Left hindlimb (tissue), 1 donor: ENCODE data around the gene MAOB.
"Not testable (repeated sequence)": the region's sequence is repeated elsewhere in the genome, so short reads cannot be mapped to it uniquely, and the experiment has no call there.

Experiments
- DNase-seq: peaks from one replicate; pipeline ENCODE4 v3.0.0-alpha.2; 2018

Gene MAOB

DNA sequence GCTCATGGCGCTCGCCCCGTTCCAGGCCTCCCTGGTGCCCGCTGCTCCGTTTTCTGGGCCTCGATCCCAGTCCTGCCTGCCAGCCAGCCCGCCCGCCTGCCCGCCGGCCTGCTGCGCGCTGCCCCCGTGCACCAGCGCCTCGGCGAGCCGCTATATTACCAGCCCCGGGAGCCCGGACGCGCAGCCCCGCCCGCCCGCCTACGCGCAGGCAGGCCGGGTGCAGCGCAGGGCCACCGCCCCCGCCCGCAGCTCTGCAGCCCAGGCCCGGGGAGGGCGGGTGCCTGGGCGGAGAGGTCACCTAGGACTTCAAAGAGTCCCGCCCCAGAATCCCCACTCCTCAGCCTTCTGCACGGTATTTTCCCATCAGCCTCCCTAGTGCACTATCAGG, at the start of gene MAOB:
Gene MAOB, minus strand, starts transcription at position 157 of the 388 bp plus-strand sequence. Its CDS starts 151 bp downstream, at position 6.
- peak; percentile 44 for DNase-seq

DNA sequence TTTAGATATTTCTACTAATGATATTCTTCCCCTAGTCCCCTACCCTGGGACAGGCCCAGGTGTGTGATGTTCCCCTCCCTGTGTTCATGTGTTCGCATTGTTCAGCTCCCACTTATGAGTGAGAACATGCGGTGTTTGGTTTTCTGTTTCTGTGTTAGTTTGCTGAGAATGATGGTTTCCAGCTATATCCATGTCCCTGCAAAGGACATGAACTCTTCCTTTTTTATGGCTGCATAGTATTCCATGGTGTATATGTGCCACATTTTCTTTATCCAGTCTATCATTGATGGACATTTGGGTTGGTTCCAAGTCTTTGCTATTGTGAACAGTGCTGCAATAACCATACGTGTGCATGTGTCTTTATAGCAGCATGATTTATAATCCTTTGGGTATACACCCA, 39.8 kb upstream of the MAOB start:
- not testable (repeated sequence) for DNase-seq

DNA sequence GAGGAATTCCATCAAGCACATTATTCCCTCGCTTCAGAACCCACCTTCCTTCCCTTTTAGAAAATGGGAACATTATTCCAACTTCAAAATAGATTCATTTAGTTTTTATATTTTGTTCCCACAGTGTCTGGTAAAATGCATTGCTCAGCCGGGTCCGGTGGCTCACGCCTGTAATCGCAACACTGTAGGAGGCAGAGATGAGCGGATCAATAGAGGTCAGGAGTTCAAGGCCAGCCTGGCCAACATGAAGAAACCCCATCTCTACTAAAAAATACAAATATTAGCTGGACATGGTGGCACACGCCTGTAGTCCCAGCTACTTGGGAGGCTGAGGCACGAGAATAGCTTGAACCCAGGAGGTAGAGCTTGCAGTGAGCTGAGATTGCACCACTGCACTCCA, 28.5 kb upstream of the MAOB start:
- DNase-seq, result not testable (repeated sequence)

DNA sequence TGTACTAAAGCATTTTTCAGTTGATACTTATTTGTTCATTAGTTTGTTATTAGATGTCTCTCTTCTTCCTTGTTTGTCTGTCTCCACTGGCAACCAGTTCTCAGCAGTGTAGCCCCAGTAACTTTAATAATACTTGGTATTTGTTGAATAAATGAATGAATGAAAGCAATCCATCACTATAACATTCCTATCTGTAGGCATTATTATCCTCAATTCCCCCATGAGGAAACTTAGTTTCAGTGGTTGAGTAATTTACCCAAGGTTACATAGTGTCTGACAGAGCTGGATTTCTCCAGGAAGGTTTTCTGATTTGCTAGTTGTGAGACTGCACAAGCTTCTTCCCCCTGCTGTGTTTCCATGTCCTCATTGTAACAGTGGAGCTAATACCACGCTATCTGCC, 27.8 kb upstream of the MAOB start:
- no peak for DNase-seq

DNA sequence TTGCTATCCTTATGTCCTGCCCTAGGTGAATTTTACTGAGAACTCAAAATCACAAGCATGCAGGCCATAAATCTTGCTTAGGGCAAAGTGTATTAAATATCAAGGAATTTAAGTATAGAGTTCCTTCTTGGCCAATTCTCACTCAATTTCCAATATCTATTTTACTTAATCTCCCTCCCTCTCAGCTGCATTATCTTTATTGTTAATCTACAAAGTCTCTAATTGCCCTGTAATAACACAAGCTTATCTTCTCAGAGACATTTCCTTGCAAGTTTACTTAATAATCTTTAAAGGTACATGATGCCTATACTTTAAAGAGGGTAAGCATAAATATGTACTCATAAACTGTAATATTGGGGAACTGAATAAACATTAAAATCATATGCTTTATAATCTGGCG, 26.9 kb upstream of the MAOB start:
- DNase-seq, result no peak

DNA sequence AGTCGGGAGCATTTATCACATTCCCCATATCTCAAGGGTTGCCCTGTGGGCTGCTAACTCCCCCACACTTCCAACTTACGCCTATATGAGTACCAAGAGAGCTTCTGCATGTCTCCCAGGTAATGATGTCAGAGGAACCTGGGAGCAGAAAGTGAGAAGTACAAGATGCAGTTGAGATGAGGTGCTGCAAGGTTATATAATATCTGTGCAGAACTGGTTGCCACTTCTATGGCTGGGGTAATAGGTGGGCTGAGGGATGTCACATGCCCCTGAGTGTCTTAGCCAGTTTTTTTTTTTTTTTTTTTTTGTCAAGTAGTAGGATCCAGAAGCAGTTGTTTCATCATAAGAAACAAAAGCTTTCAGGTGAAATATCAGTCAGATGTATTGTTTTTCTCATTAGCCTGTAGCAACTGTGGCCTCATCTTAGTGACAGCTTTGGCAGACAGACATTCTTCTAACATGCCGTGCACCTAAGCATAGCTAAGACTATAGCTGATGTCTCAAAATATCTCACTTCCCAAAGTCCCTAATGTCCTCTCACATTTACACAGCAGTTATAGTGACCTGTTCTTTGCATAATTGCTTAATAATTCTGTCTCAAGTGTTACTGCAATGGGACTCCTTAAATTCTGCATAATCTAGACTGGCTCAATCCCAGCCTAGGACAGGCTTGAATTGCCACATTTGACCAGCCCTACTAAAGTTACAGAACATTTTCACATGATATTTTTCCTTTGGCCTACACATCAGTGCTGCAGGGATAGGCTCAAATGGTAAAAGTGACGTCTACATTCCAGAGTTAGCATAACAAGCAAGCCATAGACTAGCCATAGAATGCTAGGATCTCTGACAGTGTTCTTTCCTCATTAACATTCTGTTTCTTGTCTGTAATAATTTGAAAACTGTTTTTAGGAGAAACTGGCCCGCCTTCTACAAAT, 17.9 kb upstream of the MAOB start:
- no peak for DNase-seq

DNA sequence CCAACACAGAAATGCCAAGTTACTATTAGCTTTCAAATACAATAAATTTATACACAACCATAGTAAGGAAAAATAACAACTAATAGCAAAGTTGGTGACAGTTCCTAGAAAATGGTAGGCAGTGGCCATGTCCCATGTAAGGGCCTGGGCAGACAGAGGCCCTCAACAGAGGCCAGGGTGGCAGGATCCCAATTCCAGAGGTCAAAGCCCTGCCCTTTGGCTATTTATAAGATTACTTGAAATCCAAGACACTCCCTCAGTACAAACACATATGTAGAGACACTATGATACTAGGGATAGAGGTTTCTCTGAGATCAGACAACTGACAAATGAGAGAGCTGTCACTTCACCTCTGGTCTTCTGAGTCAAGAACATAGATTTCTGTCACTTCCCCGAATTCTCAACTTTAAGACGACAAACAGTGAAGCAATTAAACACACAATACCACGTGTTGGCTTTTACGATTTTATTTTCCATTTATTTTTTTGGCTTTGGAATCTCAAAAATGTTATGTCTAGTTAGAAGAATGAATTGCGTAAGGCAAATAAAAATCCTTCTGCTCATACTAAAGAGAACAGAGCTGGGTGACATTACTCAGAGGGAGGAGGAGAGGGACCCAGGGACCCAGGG, 16.3 kb upstream of the MAOB start:
- DNase-seq, result no peak

DNA sequence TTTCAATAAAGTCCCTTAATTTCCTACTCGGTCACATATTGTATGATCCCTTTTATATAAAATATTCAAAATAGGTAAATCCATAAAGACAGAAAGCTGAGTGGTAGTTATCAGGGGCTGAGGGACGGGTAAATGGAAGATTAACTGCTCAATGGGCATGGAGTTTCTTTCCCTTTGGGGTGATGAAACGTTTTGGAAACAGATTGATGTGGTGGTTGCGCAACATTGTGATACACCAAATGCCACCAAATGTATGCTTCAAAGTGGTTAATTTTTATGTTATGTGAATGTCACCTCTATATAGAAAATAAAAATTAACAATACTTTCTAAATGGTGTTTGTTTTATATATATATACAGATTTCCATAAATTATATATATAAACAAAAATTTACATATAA, 15.0 kb upstream of the MAOB start:
- DNase-seq, result no peak

DNA sequence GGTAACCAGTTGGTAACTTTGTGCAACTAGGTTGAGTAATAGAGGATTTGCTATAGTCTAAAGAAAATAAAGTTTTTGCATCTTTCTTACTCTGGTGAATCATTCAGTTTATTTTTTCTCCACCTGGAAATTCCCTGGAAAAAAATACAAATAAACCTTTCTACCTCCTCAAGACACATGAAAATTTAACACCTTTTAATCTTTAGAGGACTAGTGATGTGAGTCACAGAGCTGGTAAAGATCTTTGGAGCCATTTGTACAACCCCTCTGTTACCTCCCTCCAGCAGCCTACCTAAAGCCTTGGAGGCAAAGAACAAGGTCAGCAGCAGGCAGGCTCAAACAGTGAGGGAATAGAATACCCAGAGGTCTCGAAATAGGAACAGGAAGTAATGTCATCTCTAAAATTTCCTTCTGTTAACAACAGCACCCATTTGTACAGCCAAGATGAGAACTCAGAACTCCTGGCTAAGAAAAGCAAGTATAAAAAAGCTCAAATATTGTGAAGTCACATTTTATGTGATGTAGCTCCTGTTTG, 10.2 kb upstream of the MAOB start:
- DNase-seq, result no peak

DNA sequence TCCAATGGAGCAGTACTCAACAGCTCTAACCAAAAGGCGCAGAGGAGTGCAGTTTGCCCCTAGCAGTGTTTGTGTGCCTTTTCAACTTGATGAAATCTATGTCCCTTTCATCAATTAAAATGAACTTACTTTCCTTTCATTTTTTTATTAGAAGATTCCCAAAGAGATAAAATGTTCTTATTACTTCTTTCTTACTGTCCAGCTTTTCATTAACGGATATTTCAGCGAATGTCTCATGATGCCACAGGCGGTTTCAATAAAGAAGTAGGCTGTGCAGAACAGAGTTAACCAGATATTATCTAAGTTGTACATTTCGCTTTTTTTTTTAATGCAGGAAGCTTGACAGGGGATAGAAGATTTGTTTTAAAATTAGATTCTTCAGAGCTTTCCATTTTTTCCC, 3.4 kb upstream of the MAOB start:
- no peak for DNase-seq

DNA sequence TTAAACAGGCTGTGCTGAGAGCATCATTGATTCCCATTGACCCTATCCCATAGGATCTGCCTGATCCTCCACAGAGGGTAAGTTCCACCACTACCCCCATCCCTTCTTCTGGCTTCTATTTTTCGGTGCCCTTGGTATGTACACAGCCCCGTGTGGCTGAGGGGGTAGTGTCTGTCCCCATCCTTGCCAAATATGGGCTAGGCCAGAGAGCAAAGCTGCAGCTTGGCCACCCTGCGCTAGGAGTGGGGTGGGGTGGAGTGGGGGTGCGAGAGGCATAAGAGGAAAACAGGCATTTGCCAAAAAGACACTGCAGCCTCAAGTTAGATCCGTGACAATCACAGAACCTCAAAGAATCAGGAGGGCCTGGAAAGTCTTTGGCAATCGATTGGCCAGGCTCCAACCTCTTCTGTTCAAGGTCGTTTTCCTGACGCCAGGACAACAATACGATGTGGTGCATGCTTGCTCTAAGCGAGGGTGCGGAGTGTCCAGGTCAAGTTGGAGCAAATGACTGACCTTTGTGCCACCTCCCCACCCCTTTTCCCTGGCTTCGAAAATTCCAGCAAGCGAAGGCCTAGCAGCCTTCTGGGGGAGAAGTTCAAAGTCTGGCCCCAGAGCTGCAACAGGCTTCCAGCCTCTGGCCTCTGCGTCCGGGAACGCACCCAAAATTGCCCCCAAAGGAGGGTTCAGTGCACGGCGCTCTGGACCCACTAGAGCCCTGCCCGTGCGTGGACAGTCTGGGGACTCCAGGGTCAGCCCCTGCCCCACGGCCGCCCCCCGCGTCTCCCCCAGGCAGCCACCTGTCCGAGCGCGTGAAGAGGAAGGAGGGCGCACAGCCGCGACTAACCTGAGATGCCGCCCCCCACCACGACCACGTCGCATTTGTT, 598 bp downstream of the MAOB start:
- no peak for DNase-seq

DNA sequence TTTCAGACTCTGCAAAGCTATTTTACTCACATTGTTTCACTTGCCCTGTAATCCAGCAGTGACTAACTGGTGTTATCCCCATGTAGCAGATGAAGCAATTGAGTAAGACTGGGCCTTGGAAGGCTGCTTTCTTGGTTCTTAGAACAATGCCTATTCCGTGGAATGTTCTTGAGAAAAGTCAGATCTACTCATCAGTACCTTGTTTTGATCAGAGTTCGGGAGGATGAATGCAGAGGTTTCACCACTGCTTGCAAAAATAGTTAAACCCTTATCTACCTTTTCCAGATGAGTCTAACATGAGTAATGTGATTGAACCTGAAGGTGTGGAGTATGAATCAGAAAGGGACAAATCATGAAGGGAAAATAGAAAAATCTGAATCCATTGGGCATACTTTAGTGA, 1.8 kb downstream of the MAOB start:
- no peak for DNase-seq

DNA sequence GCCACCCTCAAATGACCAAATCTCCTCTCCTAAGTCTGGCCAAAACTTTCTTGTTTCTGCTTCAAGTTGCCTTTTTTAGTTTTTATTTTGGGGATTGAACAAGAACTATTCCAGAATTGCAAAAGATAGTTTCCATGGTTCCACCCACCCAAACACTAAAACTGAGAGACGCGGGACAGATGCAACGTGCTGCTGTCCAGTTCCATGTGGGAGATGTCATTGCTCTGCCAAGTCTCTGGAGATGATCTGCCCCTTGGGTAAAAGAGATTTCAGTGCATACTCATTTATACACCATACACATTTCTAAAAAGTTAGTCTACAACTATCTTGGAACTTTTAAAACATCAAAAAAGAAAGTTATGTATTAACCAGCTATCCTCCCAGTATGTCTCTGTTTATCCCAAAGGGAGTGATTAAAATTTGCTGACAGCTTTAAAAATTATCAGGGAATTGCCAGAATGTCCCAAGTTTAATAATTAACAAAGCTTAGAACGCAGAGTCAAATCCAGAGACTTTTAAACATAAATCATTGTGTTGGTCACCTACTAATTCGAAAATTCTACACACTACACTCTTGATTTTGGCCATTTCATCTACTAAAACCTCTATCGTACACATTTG, 3.2 kb downstream of the MAOB start:
- no peak for DNase-seq

DNA sequence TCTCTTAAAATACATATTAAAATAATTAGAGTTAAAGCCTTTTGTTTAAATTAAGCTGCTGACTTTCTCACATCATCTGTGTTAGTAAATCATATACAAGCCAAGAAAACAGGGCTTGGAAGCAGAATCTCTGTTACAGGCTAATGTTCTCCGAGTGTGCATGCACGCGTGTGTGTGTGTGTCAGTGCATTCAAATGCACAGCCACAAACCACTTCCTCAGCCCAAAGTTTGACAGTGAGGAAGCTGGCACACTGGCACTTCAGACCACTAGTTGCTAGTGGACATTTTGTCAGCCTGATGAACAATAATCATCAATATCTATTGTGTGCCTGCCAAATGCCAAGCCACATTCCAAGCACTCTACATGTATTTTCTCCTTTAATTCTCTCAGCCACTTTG, 5.6 kb downstream of the MAOB start:
- DNase-seq, result no peak

DNA sequence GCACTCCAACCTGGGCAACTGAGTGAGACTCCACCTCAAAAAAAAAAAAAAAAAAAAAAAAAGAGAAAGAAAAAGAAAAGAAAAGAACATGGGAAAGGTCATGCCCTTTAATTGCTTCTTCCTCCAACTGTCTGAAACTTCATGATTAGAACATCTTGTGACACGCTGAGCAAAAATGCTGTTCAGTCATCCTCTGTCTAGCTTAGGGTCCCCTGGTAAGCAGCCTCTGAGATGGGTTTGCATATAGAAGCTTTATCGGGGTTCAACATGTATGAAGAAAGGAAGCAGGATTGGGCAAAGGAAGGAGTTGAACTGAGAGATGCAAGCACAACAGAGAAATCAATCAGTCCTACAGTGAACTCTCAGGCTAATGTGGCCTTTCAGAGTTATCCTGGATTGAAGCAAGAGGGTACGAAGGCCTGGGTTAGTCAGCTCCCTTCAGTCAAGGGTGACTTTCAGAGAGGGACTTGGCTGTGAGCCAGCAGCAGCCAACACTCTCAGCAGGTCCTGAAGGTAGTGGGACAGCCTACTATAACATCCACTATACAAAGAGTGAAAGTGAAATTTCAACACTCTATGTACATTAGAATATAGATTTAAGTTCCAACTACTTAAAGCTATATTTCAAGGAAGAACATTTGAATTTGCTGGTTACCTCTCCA, 11.4 kb downstream of the MAOB start:
- no peak for DNase-seq

DNA sequence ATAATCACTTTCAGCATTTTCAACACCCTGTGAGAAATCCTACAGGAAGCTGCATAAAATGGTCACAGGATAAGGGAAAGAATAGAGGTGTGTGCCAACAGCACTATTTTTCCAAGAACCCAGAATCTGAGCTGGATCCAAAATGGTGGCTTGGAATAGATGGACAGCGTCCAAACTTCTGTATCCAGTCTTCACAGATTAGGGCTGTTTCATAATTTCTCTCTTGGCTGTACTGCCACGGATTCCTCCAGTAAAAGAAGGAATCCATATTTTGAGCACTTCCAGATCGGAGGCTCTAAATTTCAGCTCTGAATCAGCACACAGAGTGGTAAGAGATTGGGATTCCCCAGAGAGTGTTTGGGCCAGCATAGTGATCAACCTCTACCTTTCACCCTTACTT, 12.2 kb downstream of the MAOB start:
- no peak for DNase-seq

DNA sequence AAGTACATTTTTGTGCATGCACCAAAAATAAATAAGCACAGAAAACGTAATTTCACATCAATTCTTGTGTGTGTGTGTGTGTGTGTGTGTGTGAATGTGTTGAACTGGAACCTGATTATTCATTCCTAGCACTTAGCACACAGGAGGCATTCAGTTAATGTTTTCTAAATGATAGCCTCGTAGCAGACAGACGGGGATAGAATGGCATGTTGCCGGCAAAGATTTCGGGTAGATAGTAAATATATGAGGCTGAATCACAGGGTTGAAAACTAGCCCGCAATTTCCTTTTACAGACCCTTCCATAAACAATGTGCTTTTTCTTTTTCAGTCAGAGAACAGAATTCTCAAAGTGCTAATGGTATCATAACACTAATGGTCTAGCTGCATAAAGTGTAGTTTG, 13.5 kb downstream of the MAOB start:
- no peak for DNase-seq

DNA sequence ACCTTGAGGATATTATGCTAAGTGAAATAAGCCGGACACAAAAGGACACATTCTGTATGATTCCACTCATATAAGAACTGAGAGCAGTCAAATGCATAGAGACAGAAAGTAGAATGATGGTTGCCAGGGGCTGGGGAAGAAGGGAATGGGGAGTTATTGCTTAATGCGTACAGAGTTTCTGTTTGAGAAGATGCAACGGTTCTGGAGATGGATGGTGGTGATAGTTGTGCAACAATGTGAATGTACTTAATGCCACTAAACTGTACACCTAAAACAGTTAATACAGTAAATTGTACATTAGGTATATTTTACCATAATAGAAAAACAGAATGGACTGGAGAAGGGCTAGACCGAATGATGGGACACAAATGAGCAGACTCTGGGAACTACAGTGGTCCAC, 15.8 kb downstream of the MAOB start:
- DNase-seq, result no peak

DNA sequence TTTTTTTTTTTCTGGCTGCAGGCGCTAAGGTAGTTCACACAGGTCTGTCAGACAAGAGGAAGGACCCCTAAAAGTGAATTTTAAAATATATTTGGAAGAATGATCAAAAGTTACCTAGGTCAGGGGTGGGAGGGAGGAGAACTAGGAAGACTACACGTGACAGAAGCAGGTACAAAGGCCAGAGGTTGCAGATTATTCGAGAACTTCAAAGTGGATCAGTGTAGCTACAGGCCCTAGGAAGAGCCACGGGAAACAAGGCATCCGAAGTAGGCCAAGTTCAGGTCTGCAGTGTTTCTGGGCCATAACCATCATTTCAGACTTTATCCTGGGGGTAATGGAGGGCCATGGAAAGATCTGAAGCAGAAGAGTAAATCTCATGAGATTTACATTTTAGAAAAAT, 16.5 kb downstream of the MAOB start:
- DNase-seq, result no peak

DNA sequence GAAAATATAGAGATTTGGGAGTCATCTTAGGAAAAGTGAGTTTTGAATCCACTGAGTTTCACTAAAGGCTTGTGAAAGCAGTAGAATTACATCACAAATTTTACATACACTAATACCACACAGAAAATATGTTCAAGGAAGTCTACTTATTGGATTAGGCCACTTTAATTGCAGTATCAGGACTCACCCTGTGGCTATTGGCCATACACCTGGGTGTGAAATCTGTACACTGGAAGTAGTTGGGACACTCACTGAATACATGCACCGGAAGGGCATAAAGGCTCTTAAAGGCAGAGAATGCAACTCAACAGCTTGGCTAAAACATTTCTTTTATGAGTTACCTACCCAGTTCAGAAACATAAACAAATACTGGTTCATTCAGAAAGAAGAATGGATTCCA, 19.8 kb downstream of the MAOB start:
- DNase-seq, result no peak

DNA sequence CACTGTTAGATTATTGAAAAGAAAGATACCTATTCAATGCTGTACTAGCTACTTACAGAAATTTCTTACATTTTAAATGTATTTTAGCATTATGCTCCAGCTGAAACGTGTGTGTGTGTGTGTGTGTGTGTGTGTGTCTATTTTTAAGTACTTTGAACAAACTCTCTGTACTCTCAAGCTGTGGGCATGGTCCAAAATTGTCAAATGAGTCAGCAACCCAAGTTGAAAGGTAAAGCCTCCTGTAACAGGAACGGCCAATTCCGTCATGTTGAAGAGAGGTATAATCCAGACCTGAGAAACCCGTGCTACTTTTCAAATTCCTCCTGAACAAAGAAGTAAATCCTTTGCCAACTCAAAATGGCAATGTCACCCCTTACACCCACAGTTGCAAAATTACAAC, 20.5 kb downstream of the MAOB start:
- no peak for DNase-seq
